Body of pancreas (tissue), 4 donors: ENCODE measurements around the gene UGP2. TPM values are rescaled to one million over a fixed set of nuclear protein-coding genes. Genes with fewer than 3 reads are reported as not detected.
"Not testable (repeated sequence)": the region's sequence is repeated elsewhere in the genome, so short reads cannot be mapped to it uniquely, and the experiment has no call there.

Experiments
- ATAC-seq: fragments of 150-250 bp; one replicate; pipeline ENCODE4 v1.9.1; 2016
- DNase-seq, 4 donors: peaks; one replicate each; pipeline ENCODE4 v3.0.0-alpha.2; 2019
- H3K27ac ChIP-seq, 4 donors: fragments of 200-600 bp; sonication (generic); 1 replicate in 3 of 4; 2 replicates in 1 of 4; pipeline versions ENCODE4 v1.5.1 to v1.6.1; 2016 to 2019; ENCODE audit warnings: mild to moderate bottlenecking in 1 of 4, mixed read lengths in 1 of 4, moderate library complexity in 1 of 4
- H3K27me3 ChIP-seq, 2 donors: fragments of 200-600 bp; sonication (generic); one replicate each; pipeline ENCODE4 v1.6.0; 2016; ENCODE audit warnings: mild to moderate bottlenecking in 1 of 2
- H3K36me3 ChIP-seq, 2 donors: fragments of 200-600 bp; sonication (generic); replicated peaks in 1 of 2; 2 replicates each; pipeline ENCODE4 v1.5.1; 2016; ENCODE audit warnings: low read depth in 2 of 2; ENCODE audit not compliant: insufficient read depth in 1 of 2
- H3K4me1 ChIP-seq: fragments of 200-600 bp; sonication (generic); one replicate; pipeline ENCODE4 v1.6.0; 2016
- H3K4me3 ChIP-seq, 2 donors: fragments of 200-600 bp; sonication (generic); 1 replicate in 1 of 2; 2 replicates in 1 of 2; pipeline ENCODE4 v1.5.1; 2016 to 2019
- H3K9me3 ChIP-seq, 3 donors: fragments of 200-600 bp; sonication (generic); 1 replicate in 2 of 3; 2 replicates in 1 of 3; pipeline ENCODE4 v1.5.1; 2016
- POLR2A ChIP-seq, 3 donors: fragments of 450-650 bp; IDR thresholded peaks; one replicate each; pipeline ENCODE4 v1.6.1; 2016; ENCODE audit warnings: antibody characterized with exemption in 3 of 3, mild to moderate bottlenecking in 2 of 3
- WGBS, 2 donors: methylation state at CpG; one replicate each; pipeline ENCODE4 v1.1.5; 2017; 5-methylcytosine and 5-hydroxymethylcytosine counted together
- intact Hi-C: fragments of 100-400 bp; cut with DNase I; formaldehyde crosslinking; loops from one replicate; pipeline ENCODE4 v1.15.1; 2023
- total RNA-seq, 2 donors: library from RNA; depleted of rRNA; stranded (reverse); fragments of >200 nt; gene quantifications; one replicate each; pipeline ENCODE4 v1.1.0, GENCODE V29; 2016
- TF ChIP-seq, protein P1 (sequence below), 7 experiments: fragments of 450-650 bp in 4 of 7; fragments of 200-600 bp in 3 of 7; sonication (generic) in 3 of 7; IDR thresholded peaks; one replicate each; pipeline ENCODE4 v1.5.1; 2016 to 2019; ENCODE audit warnings: antibody characterized with exemption in 7 of 7

UGP2 gene
- total RNA-seq, 2 donors from 2014 or later: 64.3 to 93.3 TPM

DNA sequence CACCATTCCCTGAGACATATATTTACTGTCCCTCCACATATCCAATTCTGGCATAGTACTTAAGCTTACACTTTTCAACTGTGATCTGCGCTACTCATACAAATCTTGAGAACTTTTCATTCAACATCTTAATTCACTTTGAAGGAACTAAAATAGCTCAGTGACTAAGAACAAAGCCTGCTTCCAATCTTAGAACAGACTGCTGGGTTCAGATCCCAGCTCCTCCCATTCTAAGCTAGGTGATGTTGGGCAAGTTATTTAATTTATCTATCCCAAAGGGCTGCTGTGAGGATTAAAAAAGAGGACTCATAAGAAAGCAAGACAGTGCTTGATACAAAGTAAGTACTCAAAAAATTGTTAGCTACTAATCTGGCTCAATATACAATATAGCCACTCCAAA is 57.9 kb downstream of the UGP2 start:
- WGBS, 2 donors: 91 to 100% methylated on average over 1 of the region's 1 CpG
- DNase-seq (no peak), ATAC-seq (no peak)
- Histone ChIP-seq H3K27ac (no peak overlapping the region), H3K27me3 (no peaks in the 10 kb centered on the region), H3K36me3 (peaks cover 0 to 1% of the 10 kb centered on the region in 2 donors), H3K4me3 (no peak overlapping the region), H3K4me1 (no peaks in the 10 kb centered on the region), H3K9me3 (no peaks in the 10 kb centered on the region)
- intact Hi-C loops: no loop called here
- TF ChIP-seq POLR2A (IDR thresholded peaks at IDR 0.05): no peak
- TF ChIP-seq, protein P1, sequence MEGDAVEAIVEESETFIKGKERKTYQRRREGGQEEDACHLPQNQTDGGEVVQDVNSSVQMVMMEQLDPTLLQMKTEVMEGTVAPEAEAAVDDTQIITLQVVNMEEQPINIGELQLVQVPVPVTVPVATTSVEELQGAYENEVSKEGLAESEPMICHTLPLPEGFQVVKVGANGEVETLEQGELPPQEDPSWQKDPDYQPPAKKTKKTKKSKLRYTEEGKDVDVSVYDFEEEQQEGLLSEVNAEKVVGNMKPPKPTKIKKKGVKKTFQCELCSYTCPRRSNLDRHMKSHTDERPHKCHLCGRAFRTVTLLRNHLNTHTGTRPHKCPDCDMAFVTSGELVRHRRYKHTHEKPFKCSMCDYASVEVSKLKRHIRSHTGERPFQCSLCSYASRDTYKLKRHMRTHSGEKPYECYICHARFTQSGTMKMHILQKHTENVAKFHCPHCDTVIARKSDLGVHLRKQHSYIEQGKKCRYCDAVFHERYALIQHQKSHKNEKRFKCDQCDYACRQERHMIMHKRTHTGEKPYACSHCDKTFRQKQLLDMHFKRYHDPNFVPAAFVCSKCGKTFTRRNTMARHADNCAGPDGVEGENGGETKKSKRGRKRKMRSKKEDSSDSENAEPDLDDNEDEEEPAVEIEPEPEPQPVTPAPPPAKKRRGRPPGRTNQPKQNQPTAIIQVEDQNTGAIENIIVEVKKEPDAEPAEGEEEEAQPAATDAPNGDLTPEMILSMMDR (IDR thresholded peaks at IDR 0.05): no peak

DNA sequence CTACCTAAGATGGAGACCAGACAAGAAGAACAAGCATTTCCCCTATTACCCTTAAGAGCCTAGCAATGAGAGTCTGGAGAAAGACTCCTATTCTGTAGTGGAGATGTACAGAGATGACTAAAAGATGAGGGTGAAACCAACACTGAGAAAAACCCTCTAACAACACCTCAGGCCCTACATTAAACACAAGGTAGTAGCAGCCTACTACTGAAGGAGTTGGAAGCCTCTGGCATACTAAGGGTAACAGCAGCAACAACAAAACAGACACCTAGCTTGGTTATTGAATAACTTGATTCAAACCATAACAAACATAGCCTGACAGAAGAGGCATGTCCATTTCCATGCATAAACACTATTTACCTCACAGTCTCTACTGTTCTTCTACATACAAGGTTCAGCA is 60.5 kb downstream of the UGP2 start:
- peaks cover 0 to 1% of the 10 kb centered on the region in 2 donors for H3K36me3 ChIP-seq
- no peak overlapping the region for H3K4me3 ChIP-seq
- DNase-seq (no peak), ATAC-seq (no peak)
- H3K27me3 ChIP-seq: no peaks in the 10 kb centered on the region
- intact Hi-C loops: no loop called here
- H3K27ac ChIP-seq: no peak overlapping the region
- H3K4me1 ChIP-seq: no peaks in the 10 kb centered on the region
- no peak for TF ChIP-seq POLR2A (IDR thresholded peaks at IDR 0.05)
- TF ChIP-seq, protein P1 (IDR thresholded peaks at IDR 0.05): no peak
- no peaks in the 10 kb centered on the region for H3K9me3 ChIP-seq

DNA sequence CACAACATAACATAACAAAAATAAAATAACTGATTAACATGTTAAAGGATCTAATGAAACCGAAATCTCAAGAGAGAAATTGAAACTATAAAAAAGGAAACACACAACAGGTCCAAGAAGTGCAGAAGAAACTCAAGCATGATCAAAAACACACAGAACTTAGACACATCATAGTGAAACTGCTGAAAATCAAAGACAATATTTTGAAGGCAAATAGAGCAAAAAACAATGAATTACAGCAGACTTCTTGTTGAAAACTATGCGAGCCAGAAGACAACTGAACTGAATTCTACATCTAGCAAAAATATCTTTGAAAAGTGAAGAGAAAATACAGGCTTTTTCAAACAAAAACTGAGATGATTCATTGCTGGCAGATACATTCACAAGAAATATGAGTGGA is 61.3 kb downstream of the UGP2 start:
- Histone ChIP-seq H3K9me3 (no peaks in the 10 kb centered on the region), H3K36me3 (peaks cover 0 to 1% of the 10 kb centered on the region in 2 donors), H3K27ac (no peak overlapping the region), H3K4me1 (no peaks in the 10 kb centered on the region), H3K4me3 (no peak overlapping the region), H3K27me3 (no peaks in the 10 kb centered on the region)
- 92 to 98% methylated on average over 2 of the region's 2 CpGs for WGBS, 2 donors
- intact Hi-C loops: no loop called here
- ATAC-seq (no peak), DNase-seq (no peak)
- TF ChIP-seq, protein P1 (IDR thresholded peaks at IDR 0.05): no peak
- TF ChIP-seq POLR2A (IDR thresholded peaks at IDR 0.05): no peak

DNA sequence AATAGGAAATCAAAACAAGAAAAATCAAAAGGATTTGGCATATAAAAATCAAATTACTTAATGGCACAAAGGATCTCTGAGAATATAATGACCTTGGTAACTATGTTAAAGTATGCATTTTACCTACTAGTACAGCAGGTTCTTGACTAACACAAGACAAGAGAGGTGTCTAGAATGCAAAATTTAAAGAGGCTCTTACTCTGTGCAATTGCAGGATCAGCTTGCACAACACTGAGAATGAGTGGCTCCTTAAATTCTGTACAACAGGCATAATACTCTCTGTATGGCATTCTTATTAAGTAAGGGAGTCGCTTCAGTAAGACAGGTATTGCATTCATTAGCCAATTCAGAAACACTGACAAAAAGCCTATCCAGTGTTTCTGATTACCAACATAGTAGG is 72.6 kb downstream of the UGP2 start:
- no peak for DNase-seq
- peaks cover 0 to 12% of the 10 kb centered on the region in 2 donors for H3K36me3 ChIP-seq
- H3K4me3 ChIP-seq: no peak overlapping the region
- H3K4me1 ChIP-seq: no peaks in the 10 kb centered on the region
- ATAC-seq: no peak
- H3K27me3 ChIP-seq: no peaks in the 10 kb centered on the region
- no peak for TF ChIP-seq POLR2A (IDR thresholded peaks at IDR 0.05)
- TF ChIP-seq, protein P1 (IDR thresholded peaks at IDR 0.05): no peak
- WGBS, 2 donors: 93 to 100% methylated on average over 1 of the region's 1 CpG
- H3K9me3 ChIP-seq: no peaks in the 10 kb centered on the region
- H3K27ac ChIP-seq: no peak overlapping the region
- intact Hi-C loops: no loop called here

DNA sequence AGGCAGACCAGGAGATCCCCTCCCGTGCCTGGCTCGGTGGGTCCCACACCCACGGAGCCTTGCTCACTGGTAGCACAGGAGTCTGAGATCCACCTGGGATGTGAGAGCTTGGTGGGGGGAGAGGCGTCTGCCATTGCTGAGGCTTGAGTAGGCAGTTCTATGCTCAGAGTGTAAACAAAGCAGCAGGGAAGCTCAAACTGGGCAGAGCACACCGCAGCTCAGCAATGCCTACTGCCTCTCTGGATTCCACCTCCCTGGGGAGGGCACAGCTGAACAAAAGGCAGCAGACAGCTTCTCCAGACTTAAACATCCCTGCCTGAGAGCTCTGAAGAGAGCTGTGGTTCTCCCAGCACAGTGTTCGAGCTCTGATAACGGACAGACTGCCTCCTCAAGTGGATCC is 85.1 kb downstream of the UGP2 start:
- TF ChIP-seq POLR2A (IDR thresholded peaks at IDR 0.05): no peak
- Histone ChIP-seq H3K4me3 (no peak overlapping the region), H3K9me3 (no peaks in the 10 kb centered on the region), H3K27me3 (no peaks in the 10 kb centered on the region), H3K4me1 (no peaks in the 10 kb centered on the region), H3K36me3 (peaks cover 0 to 6% of the 10 kb centered on the region in 2 donors), H3K27ac (no peak overlapping the region)
- intact Hi-C loops: no loop called here
- DNase-seq (no peak), ATAC-seq (no peak)
- 90 to 96% methylated on average over 4 to 7 of the region's 7 CpGs for WGBS, 2 donors

DNA sequence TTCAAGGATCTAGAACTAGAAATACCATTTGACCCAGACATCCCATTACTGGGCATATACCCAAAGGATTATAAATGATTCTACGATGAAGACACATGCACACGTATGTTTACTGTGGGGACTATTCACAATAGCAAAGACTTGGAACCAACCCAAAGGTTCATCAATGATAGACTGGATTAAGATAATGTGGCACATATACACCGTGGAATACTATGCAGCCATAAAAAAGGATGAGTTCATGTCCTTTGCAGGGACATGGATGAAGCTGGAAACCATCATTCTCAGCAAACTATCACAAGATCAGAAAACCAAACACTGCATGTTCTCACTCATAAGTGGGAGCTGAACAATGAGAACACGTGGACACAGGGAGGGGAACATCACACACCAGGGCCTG is 90.4 kb downstream of the UGP2 start:
- H3K9me3 ChIP-seq, H3K27me3 ChIP-seq, DNase-seq, H3K27ac ChIP-seq, ATAC-seq, H3K4me1 ChIP-seq, H3K36me3 ChIP-seq, H3K4me3 ChIP-seq, intact Hi-C loops: not testable (repeated sequence)
- WGBS, 2 donors: 96 to 98% methylated on average over 4 of the region's 4 CpGs
